ENCODE data around the gene LHX1. TPM values are rescaled to one million over a fixed set of nuclear protein-coding genes. Genes with fewer than 3 reads are reported as not detected.

The LHX1 gene
- 10 to 100 TPM; 75.4 to 80.9 (median 76.2) TPM for polyA plus RNA-seq (ENCODE audit: insufficient read length in 3 of 3)

DNA sequence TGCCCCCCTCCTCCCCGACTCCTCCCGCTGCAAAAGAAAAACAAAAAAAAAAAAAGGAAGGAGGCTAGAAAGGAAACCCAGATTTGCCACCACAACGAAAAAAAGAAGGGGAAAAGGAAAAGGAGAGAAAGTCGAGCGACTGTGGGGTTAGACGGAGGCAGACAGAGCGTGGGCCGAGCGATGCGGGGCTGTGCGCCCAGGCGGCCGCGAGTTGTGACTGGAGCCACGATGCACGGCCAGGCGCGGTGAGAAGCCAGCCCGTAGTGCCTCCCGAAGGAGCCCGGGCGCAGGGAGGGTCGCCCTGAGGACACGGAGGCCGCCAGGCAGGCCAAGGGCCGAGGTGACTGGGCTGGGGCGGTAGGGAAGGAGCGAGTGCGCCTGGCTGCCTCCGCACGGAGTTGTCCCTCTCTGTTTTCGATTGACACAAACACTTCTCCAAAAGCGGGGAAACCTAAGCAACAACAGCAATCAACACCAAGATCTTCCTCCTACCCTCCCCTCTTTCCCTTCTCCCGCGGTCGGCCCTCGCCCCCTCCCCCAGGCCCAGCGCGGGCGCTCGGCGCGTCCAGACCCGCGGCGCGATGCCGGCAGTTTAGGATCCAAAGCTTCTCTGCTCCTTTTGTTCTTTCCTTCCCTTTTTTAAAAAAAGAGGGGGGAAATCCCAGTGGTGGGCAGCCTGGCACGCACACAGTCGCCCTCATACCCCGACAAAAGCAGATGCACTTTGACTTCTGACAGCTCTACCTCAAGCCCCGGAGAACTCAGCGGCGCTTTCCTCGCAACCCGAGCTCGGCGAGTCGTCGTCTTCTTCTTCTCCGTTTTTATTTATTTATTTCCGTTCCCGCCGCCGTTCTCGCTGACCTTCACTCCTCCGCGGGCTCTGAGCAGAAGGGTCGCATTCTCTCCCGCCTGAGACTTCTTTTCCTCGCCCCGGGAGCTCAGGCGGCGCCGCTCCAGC lies at the start of gene LHX1:
Gene LHX1, plus strand, starts transcription at position 475 of the 958 bp plus-strand sequence. CDS start 723 bp downstream, outside the sequence.
- no peak for DNase-seq (ENCODE audit: low read depth in 3 of 3, low spot score in 2 of 3)

DNA sequence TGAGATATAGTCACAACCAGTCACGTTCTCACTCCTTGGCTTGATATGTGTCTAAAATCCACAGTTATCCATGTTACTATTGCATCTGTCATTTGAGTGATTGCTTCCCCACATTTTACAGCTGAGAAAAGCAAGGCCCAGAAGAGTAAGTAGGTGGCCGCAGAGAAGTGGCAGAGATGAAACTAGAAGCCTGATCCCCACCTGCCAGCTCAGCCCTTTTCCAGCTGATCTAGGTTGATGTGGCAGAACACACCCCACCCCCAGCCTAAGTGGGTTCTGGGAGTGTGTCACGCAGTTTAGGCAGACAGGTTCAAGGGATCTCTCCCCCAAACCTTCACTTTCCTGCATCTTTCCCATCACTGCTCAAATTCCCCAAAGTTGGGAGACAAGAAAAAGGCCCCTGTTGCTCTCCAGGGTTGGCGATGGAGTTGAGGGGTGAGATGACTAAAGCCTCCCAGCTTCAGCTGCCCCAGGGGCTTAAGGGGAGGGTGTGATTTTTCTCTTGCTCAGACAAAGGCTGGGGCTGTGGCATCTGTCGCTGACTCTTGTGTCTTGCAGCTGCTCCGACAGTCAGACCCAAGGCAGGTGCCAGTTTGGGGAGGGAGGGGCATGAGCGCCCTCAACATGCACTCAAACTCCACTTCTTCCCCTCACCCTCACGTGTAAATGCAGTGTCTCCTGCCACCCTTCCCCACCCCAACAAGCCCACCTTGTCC lies 48.9 kb upstream of the LHX1 start:
- DNase-seq (ENCODE audit: low read depth in 3 of 3, low spot score in 2 of 3), result no peak

DNA sequence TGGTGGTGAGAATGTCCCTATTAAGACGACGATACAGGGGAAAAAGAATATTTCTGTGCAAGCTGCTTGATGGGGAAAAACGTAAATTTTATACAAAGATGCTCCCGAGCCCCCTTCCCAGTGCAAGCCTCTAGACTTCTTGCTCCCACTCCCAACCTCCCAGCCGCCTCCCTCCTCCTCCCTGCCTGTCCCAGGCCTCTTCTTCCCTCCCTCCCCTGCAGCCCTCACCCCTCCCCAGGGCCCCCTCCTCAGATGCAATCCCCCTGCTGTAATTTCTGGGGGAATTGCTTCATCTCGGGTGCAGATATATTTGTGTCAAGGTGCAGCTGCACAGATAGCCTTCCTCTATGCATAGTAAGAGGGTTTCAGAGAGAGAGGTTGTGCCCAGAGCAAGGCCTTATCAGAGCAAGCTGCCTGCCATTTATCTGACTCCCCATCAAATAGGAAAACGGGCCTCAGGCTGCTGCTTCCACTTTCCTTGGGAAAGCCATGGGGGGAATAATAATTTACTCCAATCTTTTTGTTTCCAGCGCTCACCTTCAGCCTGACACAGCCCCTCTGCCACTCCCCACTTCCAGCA lies 47.4 kb upstream of the LHX1 start:
- no peak for DNase-seq (ENCODE audit: low read depth in 3 of 3, low spot score in 2 of 3)

DNA sequence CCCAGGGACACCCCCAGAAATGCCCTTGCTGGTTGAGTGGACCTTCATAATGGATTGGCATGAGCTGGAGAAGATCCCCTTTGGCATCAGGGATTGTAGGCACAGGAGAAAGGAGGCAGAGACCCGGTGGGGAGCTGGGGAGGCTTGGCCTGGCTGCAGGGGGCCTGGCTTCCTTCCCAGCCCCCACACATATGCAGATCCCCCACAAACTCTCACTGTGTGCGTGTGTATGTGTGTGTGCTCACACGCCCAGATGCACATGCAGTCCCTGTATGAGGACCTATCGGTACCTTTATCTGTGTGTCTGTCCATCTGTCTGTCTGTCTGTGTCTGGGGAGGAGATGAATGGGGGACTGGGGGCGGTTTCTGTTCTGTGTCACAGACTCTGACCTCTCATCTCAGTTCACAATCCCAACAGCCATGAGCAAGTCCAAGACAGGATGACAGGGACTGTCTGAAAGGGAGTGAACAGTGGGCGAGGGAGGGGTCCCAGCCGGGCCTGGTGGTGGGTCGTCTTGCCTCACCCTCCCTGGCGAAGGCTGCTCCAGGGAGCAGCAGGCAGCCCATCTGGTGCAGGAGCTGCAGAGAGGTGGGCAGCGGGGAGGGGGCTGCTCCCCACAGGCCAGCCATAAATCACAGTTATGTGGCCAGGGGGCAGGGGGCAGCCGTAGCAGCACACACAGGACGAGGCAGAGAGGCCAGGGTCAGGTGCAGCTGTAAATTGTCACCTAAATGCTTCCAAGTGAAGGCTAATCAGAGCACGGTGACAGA lies 46.7 kb upstream of the LHX1 start:
- DNase-seq (ENCODE audit: low read depth in 3 of 3, low spot score in 2 of 3), result no peak

DNA sequence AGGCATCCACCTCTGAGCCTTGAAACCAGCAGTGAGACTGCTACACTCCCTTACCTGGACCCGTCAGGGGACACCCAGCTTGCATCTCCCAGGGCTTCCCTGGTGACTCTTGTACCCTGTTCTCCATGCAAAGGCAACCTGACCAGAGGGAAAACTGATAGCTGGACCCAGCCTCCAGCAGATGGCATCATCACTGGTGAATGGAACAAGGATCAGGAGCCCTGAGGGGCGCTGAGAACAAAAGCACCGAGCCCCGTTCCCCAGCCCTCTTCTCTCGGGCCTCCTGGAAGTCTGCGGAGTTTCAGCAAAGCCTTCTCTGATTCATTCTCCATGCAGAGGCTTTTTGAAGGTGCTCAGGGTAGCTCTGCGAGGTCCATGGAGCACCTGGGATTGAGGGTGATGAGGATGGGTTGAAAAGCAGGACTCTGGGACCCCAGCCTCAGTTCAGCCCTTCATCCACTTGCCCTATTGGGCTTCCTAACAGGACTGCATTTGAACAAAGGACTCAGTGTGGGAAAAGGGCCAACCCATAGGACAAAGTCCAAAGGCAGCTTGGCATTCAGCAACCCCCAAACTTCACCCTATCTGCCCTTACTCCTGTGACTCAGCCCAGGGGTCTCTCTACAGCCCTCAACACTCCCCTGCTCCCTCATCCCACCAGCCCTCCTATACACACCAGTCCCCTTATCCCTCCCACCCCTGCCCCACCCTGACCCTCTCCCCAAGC lies 45.0 kb upstream of the LHX1 start:
- DNase-seq (ENCODE audit: low read depth in 3 of 3, low spot score in 2 of 3), result no peak

DNA sequence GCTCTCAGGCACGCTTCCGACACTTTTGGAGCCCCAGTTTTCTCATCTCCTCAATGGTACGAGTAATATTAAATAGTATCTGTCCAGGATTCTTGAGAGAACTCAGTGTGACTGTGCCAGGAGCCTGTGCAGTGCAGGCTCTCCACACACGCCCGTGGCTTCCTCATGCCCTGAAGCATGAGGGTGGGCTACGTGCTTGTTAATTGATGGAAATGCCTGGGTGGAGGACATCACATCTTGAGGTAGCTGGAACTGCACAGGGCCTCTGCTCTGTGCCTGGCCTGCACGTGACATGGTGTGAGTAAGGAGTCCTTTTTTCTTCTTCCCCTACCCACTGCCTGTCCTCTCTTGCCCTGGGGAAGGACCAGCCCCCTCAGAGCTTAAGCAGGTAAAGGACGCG lies 43.1 kb upstream of the LHX1 start:
- no peak for DNase-seq (ENCODE audit: low read depth in 3 of 3, low spot score in 2 of 3)

DNA sequence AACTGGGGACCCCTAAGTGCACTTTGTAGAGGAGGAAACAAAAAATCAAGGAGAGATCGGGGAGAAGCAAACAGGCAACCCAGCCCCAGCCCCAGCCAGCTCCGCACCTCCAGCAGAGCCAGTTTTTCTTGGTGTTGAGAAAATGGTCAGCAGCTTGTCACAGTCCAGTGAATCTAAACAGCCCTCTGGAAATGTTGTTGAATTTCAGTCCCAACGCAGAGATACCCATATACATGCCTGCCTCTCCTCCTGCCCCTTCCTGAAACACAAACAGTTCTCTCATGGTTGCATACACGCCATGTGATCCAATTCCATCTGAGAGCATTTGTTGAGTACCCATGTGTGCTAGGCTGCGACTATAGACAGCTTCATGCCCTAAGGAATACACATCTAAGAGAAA lies 42.4 kb upstream of the LHX1 start:
- DNase-seq (ENCODE audit: low read depth in 3 of 3, low spot score in 2 of 3), result peak in 1 of 3 donors; percentile 19

DNA sequence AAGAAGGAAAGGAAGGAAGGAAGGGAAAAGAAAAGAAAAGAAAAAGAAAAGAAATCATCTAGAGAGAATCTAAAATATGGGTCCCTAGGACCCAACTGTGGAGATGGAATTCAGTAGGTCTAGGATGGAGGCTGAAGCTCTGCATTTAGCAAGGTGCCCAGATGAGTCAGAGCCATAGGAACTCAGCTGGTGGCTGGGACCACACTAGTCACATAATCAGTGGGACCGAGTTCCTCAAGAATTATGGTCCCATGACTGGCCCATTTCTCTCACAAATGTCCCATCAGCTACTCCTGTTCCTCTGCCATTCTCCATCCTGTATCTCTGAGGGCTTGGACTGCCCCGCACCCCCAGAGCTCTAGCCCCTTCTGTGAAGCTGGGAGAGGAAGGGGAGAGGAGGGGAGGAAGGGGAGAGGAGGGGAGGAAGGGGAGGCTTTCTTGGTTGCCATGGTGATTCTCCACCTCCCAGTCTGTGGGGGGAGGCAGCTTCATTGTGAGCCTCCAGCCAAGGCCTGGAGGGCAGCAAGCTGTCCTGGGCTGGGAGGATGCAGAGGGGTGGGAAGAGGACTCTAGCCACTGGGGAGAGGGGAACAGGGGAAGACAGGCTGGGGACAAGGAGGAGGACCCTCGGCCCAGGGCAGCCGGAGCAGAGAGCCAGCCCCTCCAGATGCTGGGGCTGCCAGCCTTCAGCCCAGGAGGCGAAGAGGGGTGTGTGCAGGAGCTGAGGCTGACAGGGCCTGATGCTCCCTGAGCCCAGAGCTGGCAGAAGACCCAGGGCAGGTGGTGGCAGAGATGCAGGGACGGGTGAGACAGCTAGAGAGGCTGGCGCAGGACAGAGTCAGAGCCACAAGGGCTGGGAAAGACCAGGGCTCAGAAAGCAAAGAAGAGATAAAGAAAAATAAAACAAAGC lies 37.8 kb upstream of the LHX1 start:
- no peak for DNase-seq (ENCODE audit: low read depth in 3 of 3, low spot score in 2 of 3)

DNA sequence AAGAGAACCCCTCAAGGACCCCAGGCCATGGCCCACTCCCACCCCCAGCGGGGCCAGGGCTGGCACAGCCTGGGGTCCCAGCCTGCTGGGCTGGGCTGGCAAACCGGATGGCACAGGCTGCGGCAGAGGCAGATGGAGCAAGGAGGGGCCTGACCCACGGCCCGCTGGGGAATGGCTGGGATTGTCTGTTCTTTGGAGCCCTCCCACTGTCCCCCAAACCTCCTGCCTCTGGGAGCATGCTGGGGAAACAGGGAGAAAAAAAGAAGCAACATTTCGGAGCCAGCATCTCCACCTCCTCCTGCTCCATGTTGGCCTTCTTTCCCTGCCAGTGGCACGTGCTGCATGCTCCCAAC lies 37.1 kb upstream of the LHX1 start:
- DNase-seq (ENCODE audit: low read depth in 3 of 3, low spot score in 2 of 3), result no peak

DNA sequence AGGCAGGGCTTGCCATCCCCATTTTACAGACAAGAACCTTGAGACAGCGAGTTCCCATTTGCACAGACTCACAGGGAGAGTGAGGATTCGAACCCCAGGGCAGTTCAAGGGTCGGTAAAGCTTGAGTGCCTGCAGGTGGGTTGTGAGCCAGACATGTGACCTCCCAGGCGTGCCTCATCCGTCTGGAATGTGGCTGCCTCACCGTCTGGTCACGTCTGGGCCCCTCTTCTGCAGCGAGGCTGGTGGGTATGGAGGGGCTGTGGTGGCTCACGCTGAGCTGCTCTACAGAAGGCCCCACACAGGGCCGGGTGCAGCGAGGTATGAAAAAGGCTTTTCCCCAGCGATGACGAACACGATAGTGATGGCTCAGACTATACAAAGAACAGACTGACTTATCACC lies 35.8 kb upstream of the LHX1 start:
- DNase-seq (ENCODE audit: low read depth in 3 of 3, low spot score in 2 of 3), result peak in 1 of 3 donors; percentile 53

DNA sequence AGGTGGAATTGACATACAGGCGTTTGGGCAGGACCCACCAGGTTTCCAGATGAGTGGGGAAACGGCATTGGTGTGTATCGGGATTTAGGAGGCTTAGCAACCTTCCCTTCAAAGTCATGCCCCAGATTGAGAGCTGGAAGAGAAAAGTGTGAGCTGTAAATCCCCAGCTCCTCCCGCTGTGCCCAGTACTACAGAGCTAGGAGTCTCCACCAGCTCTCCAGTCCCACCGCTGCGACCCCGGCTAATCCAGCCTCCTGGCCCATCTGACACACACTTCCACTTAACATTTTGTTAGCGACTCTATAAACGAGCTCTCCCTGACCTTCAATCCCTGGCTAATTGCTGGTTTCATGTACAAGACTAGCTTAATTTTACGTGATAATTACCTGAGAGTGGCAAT lies 29.9 kb upstream of the LHX1 start:
- no peak for DNase-seq (ENCODE audit: low read depth in 3 of 3, low spot score in 2 of 3)

DNA sequence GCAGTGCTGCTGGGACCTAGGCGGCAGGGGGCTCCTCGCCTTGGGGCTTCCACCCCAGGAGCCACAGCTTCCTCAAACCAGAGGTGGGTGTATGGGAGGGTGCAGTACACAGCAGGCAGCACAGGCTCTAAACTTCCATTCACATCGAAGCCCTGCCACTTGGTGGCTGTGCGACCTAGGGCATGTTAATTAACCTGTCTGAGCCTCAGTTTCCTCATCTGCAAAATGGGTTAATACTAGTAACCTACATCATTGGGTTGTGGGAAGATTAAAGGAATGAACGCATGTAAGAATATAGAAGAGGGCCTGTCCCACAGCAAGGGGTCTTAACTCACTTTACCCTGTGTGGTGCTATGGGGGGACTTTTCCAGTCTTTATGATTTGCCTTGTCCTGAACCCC lies 26.8 kb upstream of the LHX1 start:
- no peak for DNase-seq (ENCODE audit: low read depth in 3 of 3, low spot score in 2 of 3)

DNA sequence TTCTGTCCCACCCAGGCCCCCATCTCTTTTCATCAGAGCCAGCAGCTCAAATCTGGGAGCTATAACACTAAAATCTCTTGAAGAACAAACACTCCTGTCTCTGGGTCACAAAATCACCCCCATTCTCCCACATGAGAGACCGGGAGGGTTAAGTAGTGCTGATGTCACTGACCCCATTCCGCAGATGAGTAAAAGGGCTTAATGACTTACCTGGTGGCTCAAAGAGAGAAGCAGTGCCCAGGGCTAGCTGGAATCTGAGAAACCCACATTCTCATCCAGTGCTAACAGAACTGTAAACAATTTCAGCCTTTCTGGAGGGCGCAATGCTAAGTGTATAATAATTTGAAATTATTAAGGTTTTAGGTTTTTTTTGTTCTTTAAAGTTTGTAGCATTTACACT lies 26.3 kb upstream of the LHX1 start:
- DNase-seq (ENCODE audit: low read depth in 3 of 3, low spot score in 2 of 3), result no peak

DNA sequence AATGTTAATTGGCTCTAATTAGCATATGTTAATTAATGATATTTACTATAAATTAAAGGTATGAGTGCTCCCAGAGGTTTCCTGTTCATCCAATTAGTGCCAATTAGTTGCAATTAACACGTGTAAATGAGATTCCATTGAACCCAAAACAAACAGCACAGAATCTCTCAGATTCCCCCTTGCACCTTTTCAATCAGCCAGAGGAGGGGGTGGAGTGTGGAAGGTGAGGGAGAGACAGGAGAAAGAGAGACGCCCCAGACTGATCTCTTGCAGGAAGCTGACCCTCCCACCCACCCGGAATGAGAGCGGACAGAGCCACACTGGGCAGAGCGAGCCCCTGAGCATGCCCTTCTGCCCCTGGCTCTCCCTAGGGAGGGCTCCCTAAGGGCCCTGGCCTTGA lies 24.1 kb upstream of the LHX1 start:
- no peak for DNase-seq (ENCODE audit: low read depth in 3 of 3, low spot score in 2 of 3)

DNA sequence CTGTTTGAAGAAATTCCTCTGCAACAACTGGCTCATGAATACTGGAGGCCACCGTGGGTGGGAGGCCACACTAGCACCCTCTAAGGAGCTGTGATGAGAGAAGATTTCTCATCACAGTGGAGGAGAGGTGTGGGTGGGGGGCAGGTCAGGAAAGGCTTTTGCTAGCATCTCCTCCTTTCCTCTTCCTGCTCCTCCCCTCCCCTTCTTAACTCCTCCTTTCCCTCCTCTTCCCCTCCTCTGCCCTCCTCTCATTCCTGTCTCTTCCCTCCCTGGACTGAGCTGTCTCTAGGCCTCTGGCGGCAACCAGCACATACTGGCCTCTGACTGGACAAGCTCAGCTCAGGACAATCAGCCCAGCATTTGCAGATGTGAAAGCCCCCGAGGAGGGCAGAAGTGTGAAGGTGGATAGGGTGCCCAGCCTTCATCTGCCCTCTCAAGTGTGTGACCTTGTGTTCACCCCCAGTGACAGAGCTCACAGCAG lies 19.0 kb upstream of the LHX1 start:
- DNase-seq (ENCODE audit: low read depth in 3 of 3, low spot score in 2 of 3), result no peak

DNA sequence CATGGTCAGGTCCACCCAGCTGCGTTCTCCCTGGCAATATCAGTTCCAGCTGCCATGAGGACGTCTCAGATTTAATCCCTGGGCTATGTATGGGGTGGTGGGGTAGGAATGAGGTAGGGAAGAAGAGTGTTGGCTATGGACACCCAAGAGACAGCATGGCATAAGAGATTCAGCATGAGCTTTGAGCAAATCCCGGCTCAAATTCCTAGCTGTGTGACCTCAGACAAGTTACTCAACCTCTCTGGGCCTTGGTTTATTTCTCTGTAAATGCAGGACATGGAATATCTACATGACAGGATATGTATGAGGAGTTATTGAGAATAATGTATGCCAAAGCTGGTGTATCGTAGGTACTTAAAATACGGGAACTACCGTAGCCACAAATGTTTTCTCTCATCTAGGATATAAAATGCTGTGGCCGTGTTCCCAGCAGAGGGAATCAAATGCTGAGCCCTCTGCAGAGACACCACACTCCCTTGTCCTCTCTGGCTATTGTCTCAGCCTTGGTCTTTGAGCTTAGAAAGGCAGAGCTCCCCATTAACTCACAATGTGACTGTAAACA lies 17.8 kb upstream of the LHX1 start:
- DNase-seq (ENCODE audit: low read depth in 3 of 3, low spot score in 2 of 3), result no peak

DNA sequence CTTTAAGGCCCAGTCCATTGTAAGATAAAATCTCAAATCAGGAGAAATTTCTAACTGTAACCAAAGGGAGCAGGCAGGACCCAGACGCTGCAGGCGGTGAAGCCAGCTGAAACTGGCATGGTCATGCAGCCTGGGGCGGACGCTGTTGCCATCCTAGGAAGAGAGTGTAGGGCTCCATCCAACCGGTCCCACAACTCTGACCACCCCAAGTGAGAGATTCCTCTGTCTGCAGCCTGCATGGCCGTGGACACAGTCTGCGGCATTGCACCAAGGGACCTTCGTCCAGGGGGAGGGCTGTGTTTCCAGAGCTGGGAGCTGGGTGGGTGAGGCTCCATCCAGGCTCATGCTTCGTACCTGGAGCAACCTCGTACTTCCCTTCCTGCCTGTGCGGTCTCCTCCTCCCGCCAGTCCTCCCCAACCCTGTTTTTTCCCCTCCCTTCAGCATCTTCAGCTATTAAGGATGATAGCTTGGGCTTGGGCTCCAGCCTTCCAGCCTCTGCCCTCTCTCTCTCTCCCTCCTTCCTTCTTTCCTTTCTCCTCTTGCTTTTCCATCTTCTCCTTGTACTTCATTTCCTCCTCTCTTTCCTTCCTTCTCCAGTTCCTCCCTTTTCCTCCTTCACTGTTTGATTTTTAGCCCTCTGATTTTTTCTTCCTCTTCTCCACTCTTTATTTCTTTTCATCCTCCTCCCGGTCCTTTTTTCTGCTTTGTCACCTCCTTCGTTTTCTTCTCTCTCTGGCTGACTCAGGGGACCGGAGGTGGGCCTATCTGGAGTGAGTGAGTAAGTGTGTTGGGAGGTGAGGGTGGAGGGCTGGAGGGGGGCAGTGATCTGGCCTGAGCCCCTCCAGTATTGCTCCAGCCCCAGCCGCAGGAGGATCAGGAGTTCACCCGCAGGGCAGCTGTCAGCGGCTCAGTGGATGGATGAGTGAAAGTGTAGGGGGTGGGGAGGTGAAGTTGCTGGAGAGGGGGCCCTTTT lies 17.0 kb upstream of the LHX1 start:
- DNase-seq (ENCODE audit: low read depth in 3 of 3, low spot score in 2 of 3), result no peak
